ENCODE measurements around the gene SH3BGRL2. TPM values are rescaled to one million over a fixed set of nuclear protein-coding genes. Genes with fewer than 3 reads are reported as not detected.

The SH3BGRL2 gene
- total RNA-seq, 4 donors from 2014 or later: 18.2 to 65.4 (median 40.1) TPM

DNA sequence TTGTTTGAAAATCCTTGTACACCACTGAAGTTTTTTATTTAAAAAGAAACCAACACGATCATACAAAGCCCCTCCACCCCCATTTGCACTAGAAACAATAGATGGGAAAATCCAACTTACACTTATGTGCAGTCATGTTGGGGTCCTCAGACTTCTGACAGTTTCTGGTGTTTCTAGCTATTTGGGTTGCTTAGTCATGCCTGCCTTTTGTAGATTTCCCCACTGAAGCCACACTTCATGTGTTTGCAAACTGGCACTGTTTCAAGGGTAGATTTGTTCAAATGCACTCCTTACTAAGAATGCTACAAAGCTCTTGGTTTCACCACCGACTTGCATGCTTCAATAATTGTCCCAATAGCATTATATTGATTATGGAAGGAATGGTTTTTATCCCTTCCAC is 1.5 kb downstream of the SH3BGRL2 start:
- TF ChIP-seq POLR2A (IDR thresholded peaks at IDR 0.05): no peak
- TF ChIP-seq, protein P1, sequence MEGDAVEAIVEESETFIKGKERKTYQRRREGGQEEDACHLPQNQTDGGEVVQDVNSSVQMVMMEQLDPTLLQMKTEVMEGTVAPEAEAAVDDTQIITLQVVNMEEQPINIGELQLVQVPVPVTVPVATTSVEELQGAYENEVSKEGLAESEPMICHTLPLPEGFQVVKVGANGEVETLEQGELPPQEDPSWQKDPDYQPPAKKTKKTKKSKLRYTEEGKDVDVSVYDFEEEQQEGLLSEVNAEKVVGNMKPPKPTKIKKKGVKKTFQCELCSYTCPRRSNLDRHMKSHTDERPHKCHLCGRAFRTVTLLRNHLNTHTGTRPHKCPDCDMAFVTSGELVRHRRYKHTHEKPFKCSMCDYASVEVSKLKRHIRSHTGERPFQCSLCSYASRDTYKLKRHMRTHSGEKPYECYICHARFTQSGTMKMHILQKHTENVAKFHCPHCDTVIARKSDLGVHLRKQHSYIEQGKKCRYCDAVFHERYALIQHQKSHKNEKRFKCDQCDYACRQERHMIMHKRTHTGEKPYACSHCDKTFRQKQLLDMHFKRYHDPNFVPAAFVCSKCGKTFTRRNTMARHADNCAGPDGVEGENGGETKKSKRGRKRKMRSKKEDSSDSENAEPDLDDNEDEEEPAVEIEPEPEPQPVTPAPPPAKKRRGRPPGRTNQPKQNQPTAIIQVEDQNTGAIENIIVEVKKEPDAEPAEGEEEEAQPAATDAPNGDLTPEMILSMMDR (IDR thresholded peaks at IDR 0.05): no peak
- DNase-seq (ENCODE audit: low spot score in 2 of 2): no peak
- intact Hi-C loops (cut with DNase I; ENCODE audit: low total_unique reads): no loop called here
- no peak overlapping the region for H3K4me3 ChIP-seq (ENCODE audit: low read depth, poor library complexity, severe bottlenecking)
- WGBS, 2 donors: 68 to 81% methylated on average over 2 of the region's 2 CpGs

DNA sequence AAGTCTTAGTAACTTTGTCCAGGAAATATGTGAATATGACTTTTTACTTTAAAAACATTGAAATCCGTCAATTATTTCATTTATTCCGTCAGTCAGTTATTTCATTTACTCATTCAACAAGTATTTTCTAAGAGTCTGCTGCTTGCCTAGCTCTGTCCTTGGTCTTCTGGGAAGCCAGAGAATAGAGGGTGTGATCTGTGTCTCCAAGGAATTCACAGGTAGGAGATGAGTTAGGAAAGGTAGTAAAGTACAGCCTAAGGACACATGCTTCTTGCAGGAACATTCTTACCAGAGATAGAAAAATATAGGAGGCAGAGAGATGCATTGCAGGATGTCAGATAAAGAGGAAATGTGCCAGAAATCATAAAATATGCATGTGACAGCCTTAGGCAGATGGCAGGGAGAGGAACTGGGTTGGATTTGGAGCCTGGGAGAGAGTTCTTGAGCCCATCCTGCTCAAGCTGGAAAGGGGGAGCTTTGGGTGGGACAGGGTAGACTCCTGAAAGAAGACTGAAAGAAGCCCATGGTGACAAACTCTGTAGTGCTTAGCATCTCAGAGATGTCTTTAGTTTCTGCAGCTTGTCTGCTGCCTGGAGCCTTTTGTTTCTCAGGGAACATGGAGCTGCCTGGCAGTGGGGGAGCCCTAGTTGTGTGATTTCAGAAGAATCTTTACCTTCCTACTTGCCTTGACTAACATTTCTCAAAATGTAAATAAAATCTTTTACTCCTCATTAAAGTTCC is 3.5 kb downstream of the SH3BGRL2 start:
- DNase-seq (ENCODE audit: low spot score in 2 of 2): no peak
- H3K4me3 ChIP-seq (ENCODE audit: low read depth, poor library complexity, severe bottlenecking): no peak overlapping the region
- intact Hi-C loops (cut with DNase I; ENCODE audit: low total_unique reads): no loop called here
- 43 to 56% methylated on average over 2 of the region's 2 CpGs for WGBS, 2 donors
- no peak for TF ChIP-seq POLR2A (IDR thresholded peaks at IDR 0.05)
- TF ChIP-seq, protein P1 (IDR thresholded peaks at IDR 0.05): no peak

- WGBS, 2 donors: 45 to 65% methylated on average over 2 of the region's 2 CpGs
- intact Hi-C loops (cut with DNase I; ENCODE audit: low total_unique reads): no loop called here
- TF ChIP-seq, protein P1 (IDR thresholded peaks at IDR 0.05): no peak
- no peak for TF ChIP-seq POLR2A (IDR thresholded peaks at IDR 0.05)
- no peak for DNase-seq (ENCODE audit: low spot score in 2 of 2)
- H3K4me3 ChIP-seq (ENCODE audit: low read depth, poor library complexity, severe bottlenecking): no peak overlapping the region
These were observed 4.1 kb downstream of the SH3BGRL2 start for GRCh38 chr6:79635232-79635543.

- intact Hi-C loops (cut with DNase I; ENCODE audit: low total_unique reads): no loop called here
- no peak overlapping the region for H3K4me3 ChIP-seq (ENCODE audit: low read depth, poor library complexity, severe bottlenecking)
- WGBS, 2 donors: 89 to 100% methylated on average over 1 of the region's 1 CpG
- TF ChIP-seq, protein P1 (IDR thresholded peaks at IDR 0.05): no peak
- no peak for TF ChIP-seq POLR2A (IDR thresholded peaks at IDR 0.05)
- no peak for DNase-seq (ENCODE audit: low spot score in 2 of 2)
These were observed 5.5 kb downstream of the SH3BGRL2 start for GRCh38 chr6:79636673-79637072.

DNA sequence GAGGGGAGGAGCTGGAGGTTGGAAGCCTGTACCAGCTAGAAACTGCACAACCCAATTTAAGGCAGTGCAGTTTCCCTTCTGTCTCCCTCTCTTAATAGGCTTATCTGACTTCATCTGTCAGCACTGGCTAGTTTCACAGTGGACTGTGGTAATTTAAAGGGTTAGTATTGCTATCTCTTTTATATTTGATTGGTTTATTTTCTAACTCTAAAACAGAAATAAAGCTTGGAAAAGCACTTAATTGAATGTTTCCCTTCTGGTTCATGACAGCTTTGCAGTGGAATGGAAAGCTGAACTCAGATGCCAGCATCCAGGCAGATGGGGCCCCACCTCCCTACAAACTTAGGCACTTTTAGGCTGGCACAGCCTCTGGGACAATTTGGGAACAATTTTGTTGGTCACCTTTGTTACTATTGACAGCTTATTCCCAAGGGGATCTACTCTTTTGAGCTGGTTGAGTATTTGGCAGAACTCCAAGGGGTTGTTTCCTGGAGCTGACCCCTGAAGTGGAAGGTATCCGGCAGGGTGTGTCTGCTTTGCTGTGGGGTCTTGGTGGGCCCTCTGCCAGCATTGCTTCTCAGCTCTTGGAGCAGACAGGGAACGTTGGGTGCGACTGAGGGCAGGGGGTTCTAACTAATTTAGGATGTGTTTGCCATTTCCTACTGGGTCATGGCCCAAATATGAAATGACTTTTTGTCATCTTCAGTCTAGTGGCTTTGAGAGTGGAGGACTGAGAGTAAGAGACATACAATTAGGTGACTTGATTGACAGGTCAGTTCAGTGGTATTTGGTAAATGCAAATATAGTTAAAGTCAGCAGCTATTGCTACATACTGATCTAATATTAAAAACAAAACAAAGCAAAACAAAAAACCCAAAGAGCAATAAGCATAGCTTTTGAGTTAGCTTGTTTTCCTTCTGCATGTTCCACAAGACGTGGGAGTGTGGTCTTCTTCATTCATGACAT is 9.3 kb downstream of the SH3BGRL2 start:
- DNase-seq (ENCODE audit: low spot score in 2 of 2): no peak
- H3K4me3 ChIP-seq (ENCODE audit: low read depth, poor library complexity, severe bottlenecking): no peak overlapping the region
- TF ChIP-seq, protein P1 (IDR thresholded peaks at IDR 0.05): no peak
- TF ChIP-seq POLR2A (IDR thresholded peaks at IDR 0.05): no peak
- intact Hi-C loops (cut with DNase I; ENCODE audit: low total_unique reads): loop anchor here (10.0 kb wide), 1 partner anchor 254 kb away; no protein-coding TSS in a partner anchor
- 61 to 73% methylated on average over 4 of the region's 4 CpGs for WGBS, 2 donors
